NCI-H526 (cell line): ENCODE data around the gene TEKT1.

ENCODE experiments used
- DNase-seq, 2 experiments: peaks; one replicate each; lab custom pipeline; 2025; lab: John Stamatoyannopoulos, UW

Gene TEKT1

GRCh38 chr17:6757747-6758146 lies 73.8 kb downstream of the TEKT1 start:
- DNase-seq, result no peak

GRCh38 chr17:6756425-6757031 lies 75.0 kb downstream of the TEKT1 start:
- DNase-seq, result no peak

- no peak for DNase-seq
Measured at GRCh38 chr17:6755731-6756184, 75.8 kb downstream of the TEKT1 start, which contains the start of gene XAF1. Gene XAF1 (plus strand): TSS chr17:6756046. CDS start chr17:6756079, 33 bp downstream.

GRCh38 chr17:6755281-6755680 lies 76.2 kb downstream of the TEKT1 start:
- no peak for DNase-seq

- no peak for DNase-seq
Measured at GRCh38 chr17:6753546-6753945, 78.0 kb downstream of the TEKT1 start.

- DNase-seq, result no peak
Measured at GRCh38 chr17:6753006-6753445, 78.5 kb downstream of the TEKT1 start.

- no peak for DNase-seq
Measured at GRCh38 chr17:6752068-6752909, 79.2 kb downstream of the TEKT1 start.

- no peak for DNase-seq
Measured at GRCh38 chr17:6749519-6749918, 82.0 kb downstream of the TEKT1 start.

- DNase-seq, result no peak
Measured at GRCh38 chr17:6748617-6749016, 82.9 kb downstream of the TEKT1 start.
